Parathyroid adenoma (tissue), 2 donors: ENCODE data around the gene MLLT6.

Experiments used
- H2AFZ ChIP-seq: fragments of 300-600 bp; sonication (generic); one replicate; pipeline ENCODE4 v1.7.0; 2017; ENCODE audit warnings: antibody characterized with exemption, mild to moderate bottlenecking
- H3K27ac ChIP-seq: fragments of 300-600 bp; sonication (generic); one replicate; pipeline ENCODE4 v1.7.0; 2017
- H3K27me3 ChIP-seq: fragments of 300-600 bp; sonication (generic); one replicate; pipeline ENCODE4 v1.7.0; 2017; ENCODE audit warnings: low read length; ENCODE audit not compliant: control insufficient read depth, insufficient read depth
- H3K36me3 ChIP-seq: fragments of 300-600 bp; sonication (generic); one replicate; pipeline ENCODE4 v1.7.0; 2017; ENCODE audit warnings: low read length; ENCODE audit not compliant: control insufficient read depth, insufficient read depth
- H3K4me1 ChIP-seq: fragments of 300-600 bp; sonication (generic); one replicate; pipeline ENCODE4 v1.7.0; 2017; ENCODE audit warnings: control low read depth
- H3K4me2 ChIP-seq: fragments of 300-600 bp; sonication (generic); one replicate; pipeline ENCODE4 v1.7.0; 2017; ENCODE audit warnings: low read length
- H3K4me3 ChIP-seq: fragments of 300-600 bp; sonication (generic); one replicate; pipeline ENCODE4 v1.7.0; 2017; ENCODE audit warnings: low read depth, low read length
- H3K79me2 ChIP-seq: fragments of 300-600 bp; sonication (generic); one replicate; pipeline ENCODE4 v1.7.0; 2017; ENCODE audit warnings: control low read depth
- H3K9ac ChIP-seq: fragments of 300-600 bp; sonication (generic); one replicate; pipeline ENCODE4 v1.7.0; 2017; ENCODE audit warnings: mild to moderate bottlenecking
- H3K9me3 ChIP-seq: fragments of 300-600 bp; sonication (generic); one replicate; pipeline ENCODE4 v1.7.0; 2017; ENCODE audit warnings: low read length; ENCODE audit not compliant: control insufficient read depth
- CTCF ChIP-seq: fragments of 300-600 bp; sonication (generic); IDR thresholded peaks from one replicate; pipeline ENCODE4 v1.7.0; 2017; ENCODE audit warnings: antibody characterized with exemption, mild to moderate bottlenecking
- donor health status: primary hyperparathyroidism.

MLLT6 gene

DNA sequence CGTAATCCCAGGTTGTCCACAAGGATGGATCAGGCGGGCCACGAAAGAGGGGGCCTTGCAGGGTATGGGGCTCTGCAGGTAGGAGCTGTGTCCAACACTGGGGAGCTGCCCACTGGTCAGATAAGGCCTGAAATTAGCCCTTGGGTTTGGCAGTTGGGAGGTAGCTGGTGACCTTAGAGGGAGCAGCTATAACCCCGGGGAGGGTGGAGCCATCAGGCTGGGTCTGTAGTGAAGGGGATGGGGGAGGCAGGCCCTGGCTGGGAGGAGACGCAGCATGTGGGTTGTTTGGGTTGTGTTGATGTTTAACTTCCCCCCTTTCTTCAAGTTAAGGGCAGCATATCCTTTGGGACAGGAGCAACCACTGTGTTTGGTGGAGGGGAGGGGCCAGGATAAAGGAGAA is 5.9 kb downstream of the MLLT6 start:
- Histone ChIP-seq H3K4me1 (peaks cover 4% of the 10 kb centered on the region), H3K9me3 (no peaks in the 10 kb centered on the region), H3K4me3 (no peak overlapping the region), H3K36me3 (no peaks in the 10 kb centered on the region), H3K27ac (no peak overlapping the region), H3K9ac (no peak overlapping the region), H3K27me3 (no peaks in the 10 kb centered on the region), H3K4me2 (no peak overlapping the region), H3K79me2 (no peaks in the 10 kb centered on the region), H2AFZ (no peak overlapping the region)
- no peak for TF ChIP-seq CTCF

- TF ChIP-seq CTCF: no peak
- no peak overlapping the region for H3K27ac ChIP-seq
Observed at GRCh38 chr17:38711792-38712571, 6.9 kb downstream of the MLLT6 start.

DNA sequence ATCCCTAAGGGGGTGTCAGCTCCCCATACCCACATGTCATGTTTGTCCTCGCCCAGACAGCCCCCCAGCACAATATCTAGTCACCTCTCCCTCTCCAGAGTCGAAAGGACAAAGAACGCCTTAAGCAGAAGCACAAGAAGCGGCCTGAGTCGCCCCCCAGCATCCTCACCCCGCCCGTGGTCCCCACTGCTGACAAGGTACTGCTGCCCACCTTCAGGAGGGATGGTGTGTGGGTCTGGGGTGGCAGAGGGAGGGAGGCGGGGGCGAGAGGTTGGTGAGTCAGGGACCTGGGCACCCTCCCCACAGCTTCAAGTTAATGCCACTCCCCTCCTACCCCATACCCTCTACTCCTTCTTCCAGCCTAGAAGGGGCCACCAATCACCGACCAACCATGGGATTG is 7.5 kb downstream of the MLLT6 start:
- H3K79me2 ChIP-seq: no peaks in the 10 kb centered on the region
- TF ChIP-seq CTCF: no peak
- no peaks in the 10 kb centered on the region for H3K27me3 ChIP-seq
- H3K9ac ChIP-seq: no peak overlapping the region
- no peak overlapping the region for H3K27ac ChIP-seq
- H3K4me3 ChIP-seq: no peak overlapping the region
- no peaks in the 10 kb centered on the region for H3K36me3 ChIP-seq
- H3K4me1 ChIP-seq: no peaks in the 10 kb centered on the region
- H3K9me3 ChIP-seq: no peaks in the 10 kb centered on the region
- H2AFZ ChIP-seq: no peak overlapping the region
- H3K4me2 ChIP-seq: no peak overlapping the region

More at GRCh38 chr17:38711792-38712571, 6.9 kb downstream of the MLLT6 start:
- H3K4me1 ChIP-seq: peaks cover 4% of the 10 kb centered on the region
- no peaks in the 10 kb centered on the region for H3K27me3 ChIP-seq
- no peak overlapping the region for H2AFZ ChIP-seq
- no peak overlapping the region for H3K9ac ChIP-seq
- no peaks in the 10 kb centered on the region for H3K36me3 ChIP-seq
- no peak overlapping the region for H3K4me3 ChIP-seq
- no peak overlapping the region for H3K4me2 ChIP-seq
- no peaks in the 10 kb centered on the region for H3K9me3 ChIP-seq
- no peaks in the 10 kb centered on the region for H3K79me2 ChIP-seq

DNA sequence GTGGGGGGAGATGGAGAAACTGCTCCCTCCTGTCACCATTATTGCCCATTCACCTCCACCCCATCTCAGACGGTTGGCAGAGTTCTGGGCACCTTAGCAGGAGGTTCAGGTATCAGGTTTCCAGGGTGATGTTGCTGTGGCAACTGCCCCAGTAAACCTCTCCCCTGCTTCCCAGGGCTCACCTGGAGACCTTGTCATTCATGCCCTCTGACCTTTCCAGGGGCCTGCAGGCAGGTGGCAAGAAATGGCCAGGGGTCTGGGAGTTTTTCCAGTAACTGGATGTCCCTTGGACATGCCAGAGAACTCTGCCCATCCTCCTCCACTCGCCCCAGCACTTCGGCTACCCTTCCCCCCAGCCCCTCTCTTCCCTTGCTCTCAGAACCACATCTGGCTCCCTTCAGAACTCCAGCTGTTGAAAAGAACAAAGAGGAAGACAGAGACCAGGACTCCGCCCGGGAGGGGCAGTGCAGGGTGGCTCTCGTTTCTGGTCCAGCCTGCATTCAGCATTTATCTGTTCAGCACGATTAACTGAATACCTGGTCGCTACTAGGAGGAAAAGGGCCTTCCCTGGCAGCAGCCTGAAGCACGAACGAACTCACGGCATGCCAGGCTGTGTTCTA is 8.5 kb downstream of the MLLT6 start:
- no peak overlapping the region for H3K4me2 ChIP-seq
- H3K9ac ChIP-seq: no peak overlapping the region
- no peaks in the 10 kb centered on the region for H3K27me3 ChIP-seq
- no peak for TF ChIP-seq CTCF
- no peak overlapping the region for H2AFZ ChIP-seq
- H3K36me3 ChIP-seq: no peaks in the 10 kb centered on the region
- H3K4me1 ChIP-seq: no peaks in the 10 kb centered on the region
- H3K4me3 ChIP-seq: no peak overlapping the region
- no peaks in the 10 kb centered on the region for H3K9me3 ChIP-seq
- no peak overlapping the region for H3K27ac ChIP-seq
- H3K79me2 ChIP-seq: no peaks in the 10 kb centered on the region
